ENCODE measurements around the gene NOXO1.

NOXO1 gene

DNA sequence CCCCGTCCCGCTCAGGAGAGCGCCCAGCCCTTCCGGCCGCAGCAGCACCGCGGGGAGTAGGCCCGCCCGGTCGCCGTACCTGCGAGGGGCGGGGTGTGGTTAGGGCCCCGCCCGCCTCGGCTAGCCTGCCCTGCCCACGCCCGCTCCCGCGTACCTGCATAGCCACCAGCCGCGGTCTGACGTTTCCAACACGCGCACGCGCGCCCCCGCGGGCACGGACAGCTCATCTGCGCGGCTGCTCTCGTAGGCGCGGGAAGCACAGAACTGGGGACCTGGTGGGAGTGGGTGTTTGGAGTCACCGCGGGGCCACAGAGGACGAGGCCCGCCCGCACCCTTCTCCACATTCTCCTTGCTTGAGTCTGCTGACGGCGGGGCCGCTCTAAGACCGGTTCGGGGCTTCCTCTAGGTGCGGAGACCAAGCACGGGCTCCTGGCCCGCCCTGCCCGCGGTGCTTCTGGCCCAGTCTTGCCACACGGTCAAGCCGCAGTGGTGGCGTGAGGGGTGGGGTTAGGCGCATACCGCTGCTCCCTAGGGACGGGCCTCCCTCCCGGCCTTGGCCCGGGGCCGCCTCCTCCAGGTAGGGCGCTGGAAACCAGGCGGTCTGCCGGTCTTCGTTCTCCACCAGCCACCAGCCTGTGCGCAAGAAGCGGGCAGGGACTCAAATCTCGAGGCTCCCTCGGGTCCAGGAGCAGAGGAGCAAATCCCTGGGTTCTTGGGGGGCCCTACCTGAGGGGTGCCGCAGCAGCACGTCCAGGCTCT is 1.8 kb downstream of the NOXO1 start:
- Histone ChIP-seq H3K4ac (ENCODE audit: low read depth, low read length) (no peak overlapping the region), H3K79me2 (ENCODE audit: control insufficient read depth, insufficient read depth, low read length, poor library complexity) (peaks cover under 1% of the 10 kb centered on the region), H3K27ac (ENCODE audit: low read depth, low read length) (no peak overlapping the region), H3K9me3 (ENCODE audit: insufficient read depth, low read depth, low read length) (peaks cover 8% of the 10 kb centered on the region), H3K18ac (ENCODE audit: low read length) (peak overlapping the region; percentile 17), H3K79me1 (ENCODE audit: low read length) (peaks cover 6% of the 10 kb centered on the region), H4K12ac (ENCODE audit: low read depth, low read length) (peak overlapping the region; percentile 15), H2BK12ac (ENCODE audit: low read length) (no peak overlapping the region), H3K14ac (ENCODE audit: low read length) (peak overlapping the region; percentile 13), H3K4me2 (ENCODE audit: low read length) (peak overlapping the region; percentile 66), H4K91ac (ENCODE audit: low read depth, low read length) (peak overlapping the region; percentile 23), H3K23ac (ENCODE audit: low read length) (no peak overlapping the region), H2AFZ (ENCODE audit: insufficient read depth, low read length, poor library complexity) (peak overlapping the region; percentile 13), H3K36me3 (ENCODE audit: control insufficient read depth in 1 of 2, insufficient read depth in 2 of 2, low read length in 2 of 2) (peaks cover 40 to 41% of the 10 kb centered on the region in 2 experiments), H3K27me3 (ENCODE audit: insufficient read depth, low read length) (peaks cover 37% of the 10 kb centered on the region), H3K4me3 (ENCODE audit: low read depth, low read length) (peak overlapping the region; percentile 48), H4K8ac (ENCODE audit: low read depth, low read length) (peak overlapping the region; percentile 20), H3K4me1 (ENCODE audit: control insufficient read depth in 1 of 2, insufficient read depth in 2 of 2, low read length in 2 of 2) (peaks cover 10 to 17% of the 10 kb centered on the region in 2 experiments), H3K9ac (ENCODE audit: low read length) (no peak overlapping the region), H2AK5ac (ENCODE audit: low read length) (no peak overlapping the region), H2BK120ac (ENCODE audit: insufficient read depth, low read length, poor library complexity) (peak overlapping the region; percentile 43), H2BK5ac (ENCODE audit: low read depth, low read length, poor library complexity) (no peak overlapping the region)
- WGBS (ENCODE audit: extremely low coverage, insufficient coverage, insufficient read length) = no CpG with 5 or more reads among the region's 70 CpGs
- DNase-seq = peak; percentile 95

DNA sequence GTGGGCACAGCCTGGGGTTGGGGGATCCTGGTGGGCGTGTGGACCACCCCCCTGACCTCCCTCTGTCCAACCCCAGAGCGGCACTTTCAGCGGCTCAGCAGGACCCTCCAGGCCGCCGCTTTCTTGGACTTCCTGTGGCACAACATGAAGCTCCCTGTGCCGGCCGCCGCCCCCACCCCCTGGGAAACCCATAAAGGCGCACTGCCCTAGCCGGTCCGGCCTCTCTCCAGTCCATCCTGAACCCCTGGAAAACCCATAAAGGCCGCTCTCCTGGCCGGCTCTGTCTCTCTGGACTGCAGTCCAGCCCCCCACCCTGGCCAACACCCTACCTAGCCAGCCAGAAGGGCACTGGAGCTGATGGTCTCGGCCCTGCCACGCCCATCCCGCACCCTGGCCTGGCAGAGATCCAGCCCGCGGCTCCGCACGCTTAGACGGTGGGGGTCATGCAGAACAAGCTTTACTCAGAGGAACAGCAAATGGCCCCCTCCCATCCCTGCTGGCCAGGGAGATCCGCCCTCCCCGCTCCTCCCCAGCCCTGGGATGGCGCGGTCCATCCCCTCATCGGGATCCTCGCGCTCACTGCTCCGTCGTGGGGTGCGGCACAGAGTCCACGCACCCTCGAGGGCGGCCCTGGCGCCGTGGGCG is 2.7 kb downstream of the NOXO1 start:
- H4K8ac ChIP-seq (ENCODE audit: low read depth, low read length) = peak overlapping the region; percentile 47
- H3K27ac ChIP-seq (ENCODE audit: low read depth, low read length) = no peak overlapping the region
- peaks cover 3% of the 10 kb centered on the region for H3K79me1 ChIP-seq (ENCODE audit: low read length)
- no peak overlapping the region for H2BK12ac ChIP-seq (ENCODE audit: low read length)
- H3K4me3 ChIP-seq (ENCODE audit: low read depth, low read length) = peak overlapping the region; percentile 40
- no peak overlapping the region for H3K23ac ChIP-seq (ENCODE audit: low read length)
- H4K12ac ChIP-seq (ENCODE audit: low read depth, low read length) = no peak overlapping the region
- peaks cover 44 to 46% of the 10 kb centered on the region in 2 experiments for H3K36me3 ChIP-seq (ENCODE audit: control insufficient read depth in 1 of 2, insufficient read depth in 2 of 2, low read length in 2 of 2)
- peak overlapping the region; percentile 66 for H3K4me2 ChIP-seq (ENCODE audit: low read length)
- H2BK120ac ChIP-seq (ENCODE audit: insufficient read depth, low read length, poor library complexity) = no peak overlapping the region
- peaks cover 10 to 15% of the 10 kb centered on the region in 2 experiments for H3K4me1 ChIP-seq (ENCODE audit: control insufficient read depth in 1 of 2, insufficient read depth in 2 of 2, low read length in 2 of 2)
- peak overlapping the region; percentile 23 for H4K91ac ChIP-seq (ENCODE audit: low read depth, low read length)
- peak overlapping the region; percentile 15 for H3K14ac ChIP-seq (ENCODE audit: low read length)
- H3K4ac ChIP-seq (ENCODE audit: low read depth, low read length) = no peak overlapping the region
- no peak overlapping the region for H2AFZ ChIP-seq (ENCODE audit: insufficient read depth, low read length, poor library complexity)
- H3K27me3 ChIP-seq (ENCODE audit: insufficient read depth, low read length) = peaks cover 37% of the 10 kb centered on the region
- DNase-seq = no peak
- H2AK5ac ChIP-seq (ENCODE audit: low read length) = peak overlapping the region; percentile 5
- H3K9me3 ChIP-seq (ENCODE audit: insufficient read depth, low read depth, low read length) = peaks cover 8% of the 10 kb centered on the region
- peak overlapping the region; percentile 43 for H3K9ac ChIP-seq (ENCODE audit: low read length)
- no peak overlapping the region for H2BK5ac ChIP-seq (ENCODE audit: low read depth, low read length, poor library complexity)
- no CpG with 5 or more reads among the region's 37 CpGs for WGBS (ENCODE audit: extremely low coverage, insufficient coverage, insufficient read length)
- no peaks in the 10 kb centered on the region for H3K79me2 ChIP-seq (ENCODE audit: control insufficient read depth, insufficient read depth, low read length, poor library complexity)
- no peak overlapping the region for H3K18ac ChIP-seq (ENCODE audit: low read length)

DNA sequence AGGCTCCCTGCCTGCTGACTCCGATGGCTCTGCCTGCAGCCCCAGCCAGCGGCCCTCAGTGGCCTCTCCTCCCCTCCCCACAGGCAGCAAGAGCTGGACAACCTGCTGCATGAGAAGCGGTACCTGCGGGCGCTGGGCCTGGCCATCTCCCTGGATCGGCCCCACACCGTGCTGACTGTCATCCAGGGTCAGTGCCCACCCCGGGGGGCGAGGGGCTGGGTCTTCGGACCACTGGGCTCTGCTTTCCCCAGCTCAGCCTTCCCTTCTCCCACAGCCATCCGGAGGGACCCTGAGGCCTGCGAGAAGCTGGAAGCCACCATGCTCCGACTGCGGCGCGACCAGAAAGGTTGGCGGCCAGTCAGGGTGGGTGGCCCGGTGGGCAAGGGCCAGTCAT is 3.4 kb downstream of the NOXO1 start:
- peaks cover 44 to 46% of the 10 kb centered on the region in 2 experiments for H3K36me3 ChIP-seq (ENCODE audit: control insufficient read depth in 1 of 2, insufficient read depth in 2 of 2, low read length in 2 of 2)
- H2BK120ac ChIP-seq (ENCODE audit: insufficient read depth, low read length, poor library complexity) = no peak overlapping the region
- peaks cover 3% of the 10 kb centered on the region for H3K79me1 ChIP-seq (ENCODE audit: low read length)
- no peak overlapping the region for H2BK5ac ChIP-seq (ENCODE audit: low read depth, low read length, poor library complexity)
- no peak overlapping the region for H3K18ac ChIP-seq (ENCODE audit: low read length)
- no peak overlapping the region for H2BK12ac ChIP-seq (ENCODE audit: low read length)
- H3K4ac ChIP-seq (ENCODE audit: low read depth, low read length) = no peak overlapping the region
- peaks cover 8% of the 10 kb centered on the region for H3K9me3 ChIP-seq (ENCODE audit: insufficient read depth, low read depth, low read length)
- no peak for DNase-seq
- no peak overlapping the region for H3K27ac ChIP-seq (ENCODE audit: low read depth, low read length)
- H3K79me2 ChIP-seq (ENCODE audit: control insufficient read depth, insufficient read depth, low read length, poor library complexity) = no peaks in the 10 kb centered on the region
- H2AK5ac ChIP-seq (ENCODE audit: low read length) = no peak overlapping the region
- no peak overlapping the region for H3K23ac ChIP-seq (ENCODE audit: low read length)
- no peak overlapping the region for H3K4me2 ChIP-seq (ENCODE audit: low read length)
- H4K12ac ChIP-seq (ENCODE audit: low read depth, low read length) = no peak overlapping the region
- H3K9ac ChIP-seq (ENCODE audit: low read length) = no peak overlapping the region
- no CpG with 5 or more reads among the region's 18 CpGs for WGBS (ENCODE audit: extremely low coverage, insufficient coverage, insufficient read length)
- H2AFZ ChIP-seq (ENCODE audit: insufficient read depth, low read length, poor library complexity) = no peak overlapping the region
- no peak overlapping the region for H3K14ac ChIP-seq (ENCODE audit: low read length)
- H4K8ac ChIP-seq (ENCODE audit: low read depth, low read length) = no peak overlapping the region
- no peak overlapping the region for H4K91ac ChIP-seq (ENCODE audit: low read depth, low read length)
- H3K4me1 ChIP-seq (ENCODE audit: control insufficient read depth in 1 of 2, insufficient read depth in 2 of 2, low read length in 2 of 2) = peaks cover 11 to 14% of the 10 kb centered on the region in 2 experiments
- H3K27me3 ChIP-seq (ENCODE audit: insufficient read depth, low read length) = peaks cover 37% of the 10 kb centered on the region
- no peak overlapping the region for H3K4me3 ChIP-seq (ENCODE audit: low read depth, low read length)

DNA sequence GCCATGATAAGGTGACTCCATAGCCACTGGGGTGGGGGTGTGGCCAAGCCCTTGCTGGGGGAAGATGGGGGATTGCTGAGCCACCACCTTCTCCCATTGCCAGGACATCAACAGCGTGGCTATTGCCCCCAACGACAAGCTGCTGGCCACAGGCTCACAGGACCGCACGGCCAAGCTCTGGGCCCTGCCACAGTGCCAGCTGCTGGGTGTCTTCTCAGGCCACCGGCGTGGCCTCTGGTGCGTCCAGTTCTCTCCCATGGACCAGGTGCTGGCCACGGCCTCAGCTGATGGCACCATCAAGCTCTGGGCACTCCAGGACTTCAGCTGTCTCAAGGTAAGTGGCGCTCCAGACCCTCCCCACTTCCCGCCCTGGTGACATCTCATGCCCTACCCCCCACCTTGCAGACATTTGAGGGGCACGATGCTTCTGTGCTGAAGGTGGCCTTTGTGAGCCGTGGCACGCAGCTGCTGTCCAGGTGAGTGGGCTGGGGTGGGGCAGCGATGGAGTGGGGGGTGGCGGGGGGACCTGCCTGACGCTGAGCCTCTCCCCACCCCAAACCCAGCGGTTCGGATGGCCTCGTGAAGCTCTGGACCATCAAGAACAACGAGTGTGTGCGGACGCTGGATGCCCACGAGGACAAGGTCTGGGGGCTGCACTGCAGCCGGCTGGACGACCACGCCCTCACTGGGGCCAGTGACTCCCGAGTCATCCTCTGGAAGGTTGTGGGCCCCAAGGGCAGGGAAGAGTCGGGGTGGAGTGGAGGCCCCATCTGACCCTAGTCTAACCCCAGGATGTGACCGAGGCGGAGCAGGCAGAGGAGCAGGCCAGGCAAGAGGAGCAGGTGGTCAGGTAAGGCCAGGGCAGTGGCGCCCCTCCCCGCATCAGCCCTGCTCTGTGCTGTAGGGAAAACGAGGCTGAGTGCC is 4.1 kb downstream of the NOXO1 start:
- Histone ChIP-seq H2BK120ac (ENCODE audit: insufficient read depth, low read length, poor library complexity) (no peak overlapping the region), H4K12ac (ENCODE audit: low read depth, low read length) (no peak overlapping the region), H4K8ac (ENCODE audit: low read depth, low read length) (no peak overlapping the region), H3K36me3 (ENCODE audit: control insufficient read depth in 1 of 2, insufficient read depth in 2 of 2, low read length in 2 of 2) (peaks cover 44 to 46% of the 10 kb centered on the region in 2 experiments), H3K27me3 (ENCODE audit: insufficient read depth, low read length) (peaks cover 31% of the 10 kb centered on the region), H3K23ac (ENCODE audit: low read length) (no peak overlapping the region), H2BK5ac (ENCODE audit: low read depth, low read length, poor library complexity) (no peak overlapping the region), H3K27ac (ENCODE audit: low read depth, low read length) (no peak overlapping the region), H3K79me2 (ENCODE audit: control insufficient read depth, insufficient read depth, low read length, poor library complexity) (peaks cover 6% of the 10 kb centered on the region), H3K4ac (ENCODE audit: low read depth, low read length) (no peak overlapping the region), H2AK5ac (ENCODE audit: low read length) (no peak overlapping the region), H3K79me1 (ENCODE audit: low read length) (peaks cover 4% of the 10 kb centered on the region), H3K4me3 (ENCODE audit: low read depth, low read length) (no peak overlapping the region), H2BK12ac (ENCODE audit: low read length) (no peak overlapping the region), H3K18ac (ENCODE audit: low read length) (no peak overlapping the region), H3K14ac (ENCODE audit: low read length) (no peak overlapping the region), H3K9ac (ENCODE audit: low read length) (no peak overlapping the region), H3K4me1 (ENCODE audit: control insufficient read depth in 1 of 2, insufficient read depth in 2 of 2, low read length in 2 of 2) (peaks cover 16 to 19% of the 10 kb centered on the region in 2 experiments), H2AFZ (ENCODE audit: insufficient read depth, low read length, poor library complexity) (no peak overlapping the region), H3K9me3 (ENCODE audit: insufficient read depth, low read depth, low read length) (peaks cover 8% of the 10 kb centered on the region), H3K4me2 (ENCODE audit: low read length) (no peak overlapping the region), H4K91ac (ENCODE audit: low read depth, low read length) (no peak overlapping the region)
- DNase-seq = no peak
- no CpG with 5 or more reads among the region's 33 CpGs for WGBS (ENCODE audit: extremely low coverage, insufficient coverage, insufficient read length)

Data from trophoblast cell (in vitro differentiated cells and primary cell).